Activated B cell treated with CpG ODN at 0.5 μM for 24 hours (primary cell): Measurements from ENCODE around the gene MDM1. TPM values are rescaled to one million over a fixed set of nuclear protein-coding genes. Genes with fewer than 3 reads are reported as not detected.

Experiments used
- ATAC-seq: fragments of 200-7000 bp; cut with Tn5 transposase; one replicate; pipeline ENCODE4 v1.10.0; 2021; ENCODE audit warnings: low read depth, mild to moderate bottlenecking, moderate library complexity
- CTCF ChIA-PET: fragments of 350-600 bp; sonication (Branson Sonifier 250); formaldehyde crosslinking; loops from one replicate; lab custom pipeline; 2021; ENCODE audit warnings: antibody characterized with exemption; lab: Charles Lee
- POLR2A ChIA-PET: fragments of 350-600 bp; sonication (Branson Sonifier 250); formaldehyde crosslinking; loops from one replicate; lab custom pipeline; 2021; ENCODE audit warnings: antibody characterized with exemption; lab: Charles Lee
- DNase-seq: peaks from one replicate; pipeline ENCODE4 v3.0.0; 2022
- H3K27ac Mint-ChIP-seq: one replicate; pipeline ENCODE4 v1.8.0; 2020; ENCODE audit warnings: mixed read lengths
- H3K27me3 Mint-ChIP-seq: one replicate; pipeline ENCODE4 v1.8.0; 2021; ENCODE audit warnings: mixed read lengths
- H3K36me3 Mint-ChIP-seq: one replicate; pipeline ENCODE4 v1.8.0; 2021; ENCODE audit warnings: low read depth, mixed read lengths
- H3K4me1 Mint-ChIP-seq: one replicate; pipeline ENCODE4 v1.8.0; 2021; ENCODE audit warnings: mixed read lengths
- H3K4me3 Mint-ChIP-seq: one replicate; pipeline ENCODE4 v1.8.0; 2020; ENCODE audit warnings: mild to moderate bottlenecking, mixed read lengths
- H3K9me3 Mint-ChIP-seq: one replicate; pipeline ENCODE4 v1.8.0; 2020; ENCODE audit warnings: mixed read lengths
- CTCF ChIP-seq: fragments of 200-600 bp; IDR thresholded peaks from one replicate; pipeline ENCODE4 v1.8.0; 2022; ENCODE audit warnings: antibody characterized with exemption, mild to moderate bottlenecking
- intact Hi-C: fragments of 100-400 bp; cut with micrococcal nuclease; formaldehyde crosslinking; loops from one replicate; pipeline ENCODE4 v1.15.1; 2024
- total RNA-seq: library from RNA; stranded (reverse); gene quantifications from 2 replicates; pipeline ENCODE4 v1.2.3, GENCODE V29; 2022

Gene MDM1
- total RNA-seq, 1 donor from 2014 or later, result 25.9 TPM

- CTCF ChIA-PET, result no interaction called here
These were observed 51.9 kb downstream of the MDM1 start for GRCh38 chr12:68280240-68280639.

GRCh38 chr12:68279227-68280054 is 52.7 kb downstream of the MDM1 start:
- Mint-ChIP-seq H3K4me3 (no peak overlapping the region), H3K4me1 (no peaks in the 10 kb centered on the region), H3K9me3 (no peaks in the 10 kb centered on the region), H3K27me3 (no peaks in the 10 kb centered on the region), H3K27ac (no peak overlapping the region), H3K36me3 (no peaks in the 10 kb centered on the region)
- DNase-seq (no peak), ATAC-seq (no peak)
- intact Hi-C loops, result no loop called here
- TF ChIP-seq CTCF, result no peak
- ChIA-PET CTCF (no interaction called here), POLR2A (no interaction called here)

More at GRCh38 chr12:68280240-68280639, 51.9 kb downstream of the MDM1 start:
- DNase-seq (no peak), ATAC-seq (no peak)
- Mint-ChIP-seq H3K9me3 (no peaks in the 10 kb centered on the region), H3K27ac (no peak overlapping the region), H3K36me3 (no peaks in the 10 kb centered on the region), H3K27me3 (peaks cover 3% of the 10 kb centered on the region), H3K4me3 (no peak overlapping the region), H3K4me1 (no peaks in the 10 kb centered on the region)
- POLR2A ChIA-PET, result no interaction called here
- TF ChIP-seq CTCF, result no peak
- intact Hi-C loops, result no loop called here

- DNase-seq, result no peak
- intact Hi-C loops, result no loop called here
- POLR2A ChIA-PET, result no interaction called here
- Mint-ChIP-seq H3K27ac (no peak overlapping the region), H3K27me3 (no peaks in the 10 kb centered on the region), H3K4me3 (no peak overlapping the region), H3K36me3 (no peaks in the 10 kb centered on the region), H3K4me1 (no peaks in the 10 kb centered on the region), H3K9me3 (no peaks in the 10 kb centered on the region)
- CTCF ChIA-PET, result no interaction called here
- TF ChIP-seq CTCF, result no peak
- no peak for ATAC-seq
These were observed 55.7 kb downstream of the MDM1 start for GRCh38 chr12:68276402-68276930.

- ChIA-PET POLR2A (no interaction called here), CTCF (no interaction called here)
- Mint-ChIP-seq H3K4me3 (no peak overlapping the region), H3K36me3 (no peaks in the 10 kb centered on the region), H3K9me3 (no peaks in the 10 kb centered on the region), H3K27me3 (no peaks in the 10 kb centered on the region), H3K4me1 (no peaks in the 10 kb centered on the region), H3K27ac (no peak overlapping the region)
- TF ChIP-seq CTCF, result no peak
- DNase-seq, result no peak
- ATAC-seq, result no peak
- intact Hi-C loops, result no loop called here
These were observed 59.4 kb downstream of the MDM1 start for GRCh38 chr12:68272732-68273131.

- H3K36me3 Mint-ChIP-seq, result no peaks in the 10 kb centered on the region
- H3K4me3 Mint-ChIP-seq, result no peak overlapping the region
- ChIA-PET CTCF (no interaction called here), POLR2A (no interaction called here)
- H3K9me3 Mint-ChIP-seq, result no peaks in the 10 kb centered on the region
- no peak for TF ChIP-seq CTCF
- ATAC-seq (no peak), DNase-seq (no peak)
- intact Hi-C loops, result no loop called here
- no peaks in the 10 kb centered on the region for H3K27me3 Mint-ChIP-seq
- no peak overlapping the region for H3K27ac Mint-ChIP-seq
- no peaks in the 10 kb centered on the region for H3K4me1 Mint-ChIP-seq
These were observed 60.8 kb downstream of the MDM1 start for GRCh38 chr12:68271346-68271745.
